ENCODE data around the gene HSDL1. TPM values are rescaled to one million over a fixed set of nuclear protein-coding genes. Genes with fewer than 3 reads are reported as not detected.

The HSDL1 gene
- total and polyA plus RNA-seq, 2 of the 4 experiments (the other 2 are of a cell fraction) = 11.6 to 18.3 TPM

- Histone ChIP-seq H3K4me1 (ENCODE audit: control insufficient read depth, insufficient read depth, low read length) (no peaks in the 10 kb centered on the region), H2AFZ (replicated peaks; ENCODE audit: low read length, poor library complexity) (no peak overlapping the region), H4K20me1 (ENCODE audit: insufficient read depth, low read length) (peaks cover 7% of the 10 kb centered on the region; the same call in 1 of the 2 replicates), H2BK120ac (ENCODE audit: low read depth, low read length) (no peak overlapping the region), H4K91ac (ENCODE audit: insufficient read depth, low read depth, low read length) (no peak overlapping the region), H3K4me3 (ENCODE audit: insufficient read depth, low read depth, low read length) (no peak overlapping the region), H3K23ac (ENCODE audit: low read depth, low read length) (no peak overlapping the region), H3K4ac (ENCODE audit: low read depth, low read length) (no peak overlapping the region), H4K8ac (ENCODE audit: low read depth in 2 of 2, low read length in 2 of 2) (no peak overlapping the region), H2AK5ac (ENCODE audit: low read depth, low read length) (no peak overlapping the region), H3K56ac (ENCODE audit: extremely low read depth, insufficient read depth, low read length) (no peak overlapping the region), H3K9me1 (ENCODE audit: insufficient read depth, low read length) (no peaks in the 10 kb centered on the region), H3K27me3 (ENCODE audit: control insufficient read depth, insufficient read depth, low read length) (no peaks in the 10 kb centered on the region), H3K9ac (ENCODE audit: low read depth, low read length) (no peak overlapping the region), H3K18ac (ENCODE audit: low read depth, low read length) (no peak overlapping the region), H3K27ac (ENCODE audit: insufficient read depth, low read length) (no peak overlapping the region), H2BK15ac (ENCODE audit: low read depth, low read length) (no peak overlapping the region), H3K14ac (replicated peaks; ENCODE audit: low read depth, low read length) (no peak overlapping the region), H2AK9ac (replicated peaks; ENCODE audit: low read depth, low read length, poor library complexity) (no peak overlapping the region), H2BK5ac (ENCODE audit: low read depth, low read length, poor library complexity, severe bottlenecking) (no peak overlapping the region), H3K79me1 (ENCODE audit: low read depth in 1 of 2, low read length in 2 of 2) (peaks cover under 1 to 5% of the 10 kb centered on the region in 2 experiments; a peak in 1 of 4 replicates), H3K9me3 (ENCODE audit: control insufficient read depth, insufficient read depth, low read length) (no peaks in the 10 kb centered on the region), H3K36me3 (ENCODE audit: control insufficient read depth, insufficient read depth, low read length) (peaks cover 60% of the 10 kb centered on the region), H4K5ac (ENCODE audit: low read depth, low read length) (no peak overlapping the region), H2BK20ac (ENCODE audit: low read depth, low read length) (no peak overlapping the region), H3K4me2 (ENCODE audit: low read depth, low read length) (no peak overlapping the region)
- dilution Hi-C loops (cut with HindIII; ENCODE audit: low sequenced_read_pairs, unreplicated experiment) = no loop called here
- ChIA-PET CTCF (interaction anchor here (1.0 to 1.3 kb wide), 2 partner anchors 26 to 84 kb away, joined by 5 to 6 read pairs; no protein-coding TSS in a partner anchor), POLR2A (ENCODE audit: unreplicated experiment) (no interaction called here)
- ATAC-seq (ENCODE audit: low read depth) (no peak), DNase-seq (no peak)
- intact Hi-C loops (cut with micrococcal nuclease) = no loop called here
- WGBS, 2 experiments (ENCODE audit: extremely low coverage in 2 of 2, insufficient read length in 1 of 2) = no CpG with 5 or more reads among the region's 10 CpGs
- no peak for TF ChIP-seq MAFK (IDR thresholded peaks at IDR 0.05; ENCODE audit: low read depth, low read length)
- no peak for TF ChIP-seq RAD21 (IDR thresholded peaks at IDR 0.05; ENCODE audit: low read length)
- TF ChIP-seq, protein P1, sequence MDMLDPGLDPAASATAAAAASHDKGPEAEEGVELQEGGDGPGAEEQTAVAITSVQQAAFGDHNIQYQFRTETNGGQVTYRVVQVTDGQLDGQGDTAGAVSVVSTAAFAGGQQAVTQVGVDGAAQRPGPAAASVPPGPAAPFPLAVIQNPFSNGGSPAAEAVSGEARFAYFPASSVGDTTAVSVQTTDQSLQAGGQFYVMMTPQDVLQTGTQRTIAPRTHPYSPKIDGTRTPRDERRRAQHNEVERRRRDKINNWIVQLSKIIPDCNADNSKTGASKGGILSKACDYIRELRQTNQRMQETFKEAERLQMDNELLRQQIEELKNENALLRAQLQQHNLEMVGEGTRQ (IDR thresholded peaks at IDR 0.05; ENCODE audit: low read depth, low read length) = no peak
- no peak for TF ChIP-seq POLR2A (IDR thresholded peaks at IDR 0.05; ENCODE audit: low read depth, low read length)
- TF ChIP-seq NFE2L2 (IDR thresholded peaks at IDR 0.05; ENCODE audit: low read depth, low read length) = no peak
- TF ChIP-seq ELK1 (IDR thresholded peaks at IDR 0.05; ENCODE audit: borderline replicate concordance, low read depth, low read length) = no peak
- no peak for TF ChIP-seq CHD1 (IDR thresholded peaks at IDR 0.05; ENCODE audit: low read depth, low read length)
- TF ChIP-seq, protein P2, sequence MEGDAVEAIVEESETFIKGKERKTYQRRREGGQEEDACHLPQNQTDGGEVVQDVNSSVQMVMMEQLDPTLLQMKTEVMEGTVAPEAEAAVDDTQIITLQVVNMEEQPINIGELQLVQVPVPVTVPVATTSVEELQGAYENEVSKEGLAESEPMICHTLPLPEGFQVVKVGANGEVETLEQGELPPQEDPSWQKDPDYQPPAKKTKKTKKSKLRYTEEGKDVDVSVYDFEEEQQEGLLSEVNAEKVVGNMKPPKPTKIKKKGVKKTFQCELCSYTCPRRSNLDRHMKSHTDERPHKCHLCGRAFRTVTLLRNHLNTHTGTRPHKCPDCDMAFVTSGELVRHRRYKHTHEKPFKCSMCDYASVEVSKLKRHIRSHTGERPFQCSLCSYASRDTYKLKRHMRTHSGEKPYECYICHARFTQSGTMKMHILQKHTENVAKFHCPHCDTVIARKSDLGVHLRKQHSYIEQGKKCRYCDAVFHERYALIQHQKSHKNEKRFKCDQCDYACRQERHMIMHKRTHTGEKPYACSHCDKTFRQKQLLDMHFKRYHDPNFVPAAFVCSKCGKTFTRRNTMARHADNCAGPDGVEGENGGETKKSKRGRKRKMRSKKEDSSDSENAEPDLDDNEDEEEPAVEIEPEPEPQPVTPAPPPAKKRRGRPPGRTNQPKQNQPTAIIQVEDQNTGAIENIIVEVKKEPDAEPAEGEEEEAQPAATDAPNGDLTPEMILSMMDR (conservative IDR thresholded peaks at IDR 0.05; ENCODE audit: low read depth, low read length) = no peak
- no peak for TF ChIP-seq RFX5 (IDR thresholded peaks at IDR 0.05; ENCODE audit: low read depth, low read length)
- TF ChIP-seq RCOR1 (IDR thresholded peaks at IDR 0.05; ENCODE audit: insufficient replicate concordance, low read length) = no peak
- no peak for TF ChIP-seq BHLHE40 (IDR thresholded peaks at IDR 0.05; ENCODE audit: low read depth, low read length)
- TF ChIP-seq CEBPB (IDR thresholded peaks at IDR 0.05; ENCODE audit: low read depth, low read length) = no peak
- no peak for TF ChIP-seq MAZ (IDR thresholded peaks at IDR 0.05; ENCODE audit: borderline replicate concordance, low read depth, low read length)
- TF ChIP-seq MXI1 (IDR thresholded peaks at IDR 0.05; ENCODE audit: borderline replicate concordance, low read depth, low read length) = no peak
- no peak for TF ChIP-seq SMC3 (IDR thresholded peaks at IDR 0.05; ENCODE audit: low read depth, low read length)
- no TSS peak for BruUV-seq (replicated peaks)
- in situ Hi-C loops (cut with MboI; ENCODE audit: low sequenced_read_pairs) = no loop called here
Measured at GRCh38 chr16:84091460-84091859, 53.5 kb downstream of the HSDL1 start.
